KOPT-K1 (cell line): ENCODE results near the gene TNC.

ENCODE experiments used
- H3K27ac ChIP-seq: fragments of 200-600 bp; sonication (generic); 2 replicates; pipeline ENCODE4 v1.5.1; 2016; ENCODE audit warnings: antibody characterized with exemption, mild to moderate bottlenecking, low read depth, low read length; ENCODE audit not compliant: poor library complexity, severe bottlenecking
- H3K36me3 ChIP-seq: fragments of 200-600 bp; sonication (generic); 2 replicates; pipeline ENCODE4 v1.5.1; 2017; ENCODE audit warnings: antibody characterized with exemption, mild to moderate bottlenecking, low read length, moderate library complexity; ENCODE audit not compliant: insufficient read depth
- H3K9me3 ChIP-seq: fragments of 200-600 bp; sonication (generic); 2 replicates; pipeline ENCODE4 v1.5.1; 2017; ENCODE audit warnings: antibody characterized with exemption, low read length, mild to moderate bottlenecking; ENCODE audit not compliant: insufficient read depth, poor library complexity, severe bottlenecking

The TNC gene

DNA sequence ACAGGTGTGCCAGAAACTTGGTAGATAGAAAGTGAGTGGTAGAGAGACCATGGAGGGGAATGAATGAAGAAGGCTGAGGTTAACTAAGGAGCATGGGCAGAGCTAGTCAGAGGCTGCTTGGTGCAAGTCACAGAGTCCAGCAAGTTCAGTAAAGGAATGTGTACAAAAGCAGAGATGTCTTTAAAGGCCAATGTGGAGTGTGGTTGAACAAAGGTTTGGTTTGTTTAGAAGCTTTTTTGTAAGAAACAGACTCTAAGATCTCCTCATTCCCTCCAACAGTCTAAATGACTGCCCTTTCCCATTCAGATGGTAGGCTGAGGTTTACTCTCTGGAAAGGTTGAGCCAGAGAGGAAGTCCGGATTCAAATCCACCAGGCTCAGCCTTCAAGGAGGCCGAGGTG lies 84.2 kb downstream of the TNC start:
- Histone ChIP-seq H3K27ac (no peak overlapping the region), H3K36me3 (no peaks in the 10 kb centered on the region), H3K9me3 (no peaks in the 10 kb centered on the region)

DNA sequence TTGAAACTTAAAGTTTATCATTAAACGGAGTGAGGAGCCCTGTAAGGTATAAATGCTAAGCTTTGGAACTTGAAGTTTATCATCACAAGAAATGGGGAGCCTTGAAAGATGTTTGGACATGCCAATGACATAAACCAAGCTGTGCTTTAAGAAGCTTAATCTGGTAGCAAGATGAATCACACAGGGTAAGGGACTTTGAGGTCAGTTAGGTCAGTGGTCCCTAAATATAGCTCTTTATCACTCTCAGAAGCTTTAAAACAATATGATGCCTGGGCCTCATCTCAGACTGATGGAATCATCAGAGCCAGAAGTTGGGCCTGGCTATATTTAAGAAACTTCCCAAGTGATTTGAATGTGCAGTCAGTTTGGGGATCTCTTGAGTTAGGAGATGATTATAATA lies 85.7 kb downstream of the TNC start:
- H3K9me3 ChIP-seq: no peaks in the 10 kb centered on the region
- no peak overlapping the region for H3K27ac ChIP-seq
- no peaks in the 10 kb centered on the region for H3K36me3 ChIP-seq

DNA sequence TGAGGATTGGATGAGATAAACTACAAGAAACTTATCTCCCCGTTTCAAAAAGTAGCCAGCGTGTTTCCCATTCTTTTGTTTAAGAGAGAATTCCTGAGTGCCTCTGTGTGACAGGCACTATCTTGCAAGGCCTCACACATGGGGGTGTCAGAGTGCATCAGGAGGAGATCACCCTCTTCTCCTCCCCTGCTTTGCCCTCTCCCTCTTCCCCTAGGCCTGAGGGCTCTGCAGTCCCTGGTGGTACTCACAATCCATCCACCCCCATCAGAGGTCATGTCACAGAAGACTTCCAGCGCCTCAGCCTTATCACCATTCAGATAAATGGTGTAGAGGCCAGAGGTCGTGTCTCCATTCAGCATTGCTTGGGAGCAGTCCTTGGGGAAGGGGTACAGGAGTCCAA lies 88.0 kb downstream of the TNC start:
- Histone ChIP-seq H3K9me3 (no peaks in the 10 kb centered on the region), H3K36me3 (no peaks in the 10 kb centered on the region), H3K27ac (no peak overlapping the region)

DNA sequence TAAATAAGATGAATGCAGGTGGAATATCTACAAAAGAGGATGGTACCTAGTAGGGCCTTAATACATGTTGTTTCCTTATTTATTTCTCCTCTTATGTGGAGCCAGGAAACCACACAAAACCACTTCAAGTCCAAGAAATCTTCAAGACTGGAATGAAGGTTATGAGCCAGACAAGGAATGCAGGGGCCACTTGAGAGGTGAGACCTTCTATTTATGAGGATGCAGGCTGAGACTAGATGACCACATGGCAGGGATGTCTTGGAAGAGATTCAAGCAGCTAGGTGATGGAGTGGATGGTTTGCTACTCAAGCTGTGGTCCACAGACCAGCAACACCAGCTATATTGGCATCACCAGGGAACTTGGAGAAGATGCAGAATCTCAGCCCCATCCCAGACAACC lies 92.2 kb downstream of the TNC start:
- H3K36me3 ChIP-seq: no peaks in the 10 kb centered on the region
- H3K27ac ChIP-seq: no peak overlapping the region
- no peaks in the 10 kb centered on the region for H3K9me3 ChIP-seq

DNA sequence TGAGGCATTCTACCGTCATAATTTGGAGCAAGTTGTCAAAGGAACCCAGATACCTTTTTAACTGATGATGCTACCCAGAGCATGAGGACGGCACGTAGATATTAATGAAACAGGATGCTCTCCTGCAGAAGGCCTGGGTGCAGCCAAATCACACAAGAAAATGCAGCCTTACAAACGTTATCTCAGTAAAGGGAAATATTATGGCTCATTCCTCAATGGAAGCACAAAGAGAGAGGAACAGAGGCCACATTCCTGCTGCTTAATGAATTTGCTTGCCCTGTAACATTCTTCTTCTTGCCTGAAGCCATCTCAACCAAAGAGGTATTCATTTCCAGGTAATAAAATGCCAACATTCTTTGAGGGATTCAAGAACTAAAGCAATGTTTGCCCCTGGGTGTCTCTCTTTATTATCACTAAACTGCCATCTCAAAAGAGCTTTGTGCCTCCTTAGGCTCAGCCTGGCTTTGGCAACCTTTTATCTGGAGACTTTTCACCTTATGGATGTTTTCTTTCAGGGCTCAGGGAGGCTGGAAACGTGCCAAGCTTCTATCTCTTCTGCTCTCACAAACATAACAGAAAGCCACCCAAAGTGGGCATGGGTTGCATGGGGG lies 92.9 kb downstream of the TNC start:
- Histone ChIP-seq H3K9me3 (no peaks in the 10 kb centered on the region), H3K36me3 (no peaks in the 10 kb centered on the region), H3K27ac (no peak overlapping the region)

DNA sequence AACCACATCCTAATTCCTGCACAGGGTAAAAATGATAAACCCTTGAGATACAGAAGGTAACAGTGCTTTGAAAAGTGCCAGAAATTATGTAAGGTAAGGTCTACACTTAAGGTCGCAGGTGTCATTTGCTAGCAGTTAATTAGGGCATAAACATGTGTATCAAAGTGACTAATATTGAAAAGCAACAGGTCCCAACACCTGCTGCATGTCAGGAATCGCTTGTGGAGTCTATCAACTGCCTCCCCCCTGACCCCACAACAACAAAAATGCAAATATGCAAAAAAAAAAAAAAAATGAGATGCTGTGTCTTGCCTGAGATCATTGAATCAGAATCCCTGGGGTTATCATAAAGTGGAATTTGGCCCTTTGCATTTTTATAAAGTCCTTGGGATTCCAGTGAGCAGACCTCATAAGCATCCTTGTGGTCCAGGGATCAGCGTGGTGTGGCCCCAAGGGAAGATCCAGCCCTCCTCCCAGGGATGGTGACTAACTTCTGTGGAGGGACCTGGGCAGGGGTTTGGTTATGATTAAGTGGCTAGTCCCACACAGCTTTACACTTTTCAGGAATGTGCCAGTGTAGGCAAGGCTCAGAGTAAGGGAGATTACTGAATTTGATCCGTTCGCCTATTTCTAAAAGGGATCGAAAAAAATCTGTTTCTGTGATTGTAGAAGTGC lies 95.1 kb downstream of the TNC start:
- H3K27ac ChIP-seq: no peak overlapping the region
- no peaks in the 10 kb centered on the region for H3K9me3 ChIP-seq
- no peaks in the 10 kb centered on the region for H3K36me3 ChIP-seq

DNA sequence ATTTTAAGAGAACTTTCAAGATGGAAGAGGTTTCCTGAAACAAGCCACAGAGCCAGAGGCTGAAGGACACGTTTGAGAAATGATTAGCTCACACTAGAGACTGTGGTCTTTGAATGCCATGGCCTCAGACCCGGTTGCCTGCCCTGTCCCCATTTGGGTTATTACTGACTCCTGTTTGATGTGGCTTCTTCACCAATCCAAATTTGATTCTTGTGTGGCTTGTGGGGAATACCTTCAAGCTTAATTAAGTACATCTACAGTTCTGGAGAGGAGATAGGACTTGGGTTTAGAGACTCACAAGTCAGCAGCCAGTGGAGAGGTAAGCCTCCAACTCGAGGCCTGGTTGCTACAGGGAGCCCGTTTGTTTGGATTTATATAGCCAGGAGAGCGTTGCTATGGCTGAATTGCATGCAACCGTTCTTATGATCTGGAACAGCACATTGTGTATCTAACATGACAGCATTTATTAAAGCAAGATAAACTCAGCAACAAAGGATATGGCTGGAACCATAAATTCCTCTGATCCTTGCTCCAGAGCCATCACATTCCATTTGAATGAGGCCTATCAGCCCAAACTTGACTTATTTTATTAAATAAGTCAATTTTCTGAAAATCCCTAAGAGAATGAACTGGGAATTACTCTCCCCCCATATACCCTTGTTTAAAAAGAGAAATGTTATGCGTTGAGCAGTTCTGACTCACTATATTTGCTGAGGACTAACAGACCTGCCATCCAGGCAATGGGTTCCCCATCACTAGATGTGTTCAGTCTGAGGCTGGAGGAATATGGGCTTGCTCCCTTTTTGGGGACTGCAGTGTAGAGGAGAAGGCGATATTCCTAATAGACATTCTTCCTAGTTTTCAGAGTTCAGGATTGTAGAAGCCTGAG lies 99.2 kb downstream of the TNC start:
- Histone ChIP-seq H3K27ac (no peak overlapping the region), H3K9me3 (no peaks in the 10 kb centered on the region), H3K36me3 (no peaks in the 10 kb centered on the region)

DNA sequence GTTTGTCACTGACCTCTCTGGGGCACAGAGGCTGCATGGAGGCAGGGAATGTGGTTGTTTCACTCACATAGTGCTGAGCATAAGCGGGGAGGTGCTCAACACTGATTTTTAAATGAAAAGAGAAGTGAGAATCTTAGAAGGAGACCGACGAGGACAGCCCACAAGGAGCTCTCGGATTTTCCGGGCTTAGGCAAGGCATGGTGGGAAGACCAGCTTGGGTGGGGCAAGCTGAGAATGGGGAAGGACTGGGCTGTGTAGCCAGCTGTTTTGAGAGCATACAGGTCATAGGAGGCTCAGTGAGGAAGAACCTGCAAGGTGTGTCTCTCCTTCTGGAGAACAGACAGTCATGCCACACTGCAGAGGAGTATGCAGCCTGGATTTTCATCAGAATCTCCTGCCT lies 101.6 kb downstream of the TNC start:
- no peak overlapping the region for H3K27ac ChIP-seq
- no peaks in the 10 kb centered on the region for H3K36me3 ChIP-seq
- H3K9me3 ChIP-seq: no peaks in the 10 kb centered on the region

DNA sequence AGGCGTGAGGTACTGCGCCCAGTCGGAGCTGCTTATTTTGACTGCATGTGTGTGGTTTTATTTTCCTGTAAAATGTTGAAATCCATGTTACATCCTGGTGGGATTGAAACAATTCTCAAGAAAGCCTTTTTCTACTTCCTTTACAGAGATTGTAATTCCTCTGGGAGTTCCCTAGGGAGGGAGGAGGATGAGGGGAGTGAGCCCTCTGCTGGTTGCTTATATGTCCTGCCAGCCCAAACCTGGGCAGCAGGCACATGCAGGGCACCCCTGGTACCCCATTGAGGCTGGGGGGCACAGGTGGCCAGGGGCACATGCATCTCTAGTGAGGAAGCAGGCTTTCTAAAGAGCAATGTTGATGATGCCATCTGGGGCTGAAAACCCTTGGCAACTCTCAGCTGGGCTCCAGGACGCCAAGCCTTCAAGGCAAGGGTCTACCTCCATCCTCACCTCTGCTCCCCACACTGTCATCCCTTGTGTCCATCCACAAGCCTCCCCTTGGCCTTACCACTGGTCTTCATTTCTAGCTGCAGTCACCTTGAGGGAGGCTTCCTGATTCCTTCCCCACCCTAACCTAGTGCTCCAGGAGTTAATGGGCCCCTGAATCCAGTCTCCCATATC lies 102.8 kb downstream of the TNC start:
- Histone ChIP-seq H3K36me3 (no peaks in the 10 kb centered on the region), H3K27ac (no peak overlapping the region), H3K9me3 (no peaks in the 10 kb centered on the region)

DNA sequence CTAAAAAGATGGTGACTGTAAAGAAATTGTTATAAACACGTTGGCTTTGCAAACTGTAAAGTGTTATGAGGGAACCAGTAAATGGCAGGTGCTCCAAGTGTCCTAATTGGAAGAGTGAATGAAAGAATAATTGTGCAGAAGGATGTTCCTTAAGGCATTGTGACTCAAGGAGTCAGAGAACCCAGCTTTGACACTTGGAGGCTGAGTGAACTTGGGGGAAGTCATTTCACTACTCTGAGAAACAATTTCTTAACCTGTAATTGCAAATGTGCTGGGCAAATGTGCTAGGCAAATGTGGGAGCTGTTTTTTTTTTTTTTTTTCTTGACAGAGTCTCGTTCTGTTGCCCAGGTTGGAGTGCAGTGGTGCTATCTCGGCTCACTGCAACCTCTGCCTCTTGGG lies 103.5 kb downstream of the TNC start:
- Histone ChIP-seq H3K36me3 (no peaks in the 10 kb centered on the region), H3K27ac (no peak overlapping the region), H3K9me3 (no peaks in the 10 kb centered on the region)

DNA sequence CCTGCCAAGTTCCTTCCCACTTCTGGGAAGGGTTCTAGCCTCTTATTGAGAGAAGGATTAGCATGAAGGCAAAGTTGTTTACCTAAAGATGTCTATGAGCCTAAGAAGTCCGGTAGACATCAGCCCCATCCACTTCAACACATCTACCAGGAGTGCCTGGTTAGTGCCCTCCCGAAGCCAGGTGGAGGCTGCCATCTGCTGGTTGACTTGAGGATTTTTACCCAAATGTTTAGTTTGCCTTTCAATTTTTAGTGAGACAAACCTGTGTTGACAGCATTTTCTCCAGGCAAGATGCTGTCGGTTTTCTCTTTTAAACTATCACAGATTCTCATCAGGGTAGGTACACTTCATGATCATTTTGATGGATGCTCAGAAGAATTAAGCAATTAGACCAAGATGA lies 104.0 kb downstream of the TNC start:
- no peaks in the 10 kb centered on the region for H3K36me3 ChIP-seq
- no peak overlapping the region for H3K27ac ChIP-seq
- H3K9me3 ChIP-seq: no peaks in the 10 kb centered on the region

DNA sequence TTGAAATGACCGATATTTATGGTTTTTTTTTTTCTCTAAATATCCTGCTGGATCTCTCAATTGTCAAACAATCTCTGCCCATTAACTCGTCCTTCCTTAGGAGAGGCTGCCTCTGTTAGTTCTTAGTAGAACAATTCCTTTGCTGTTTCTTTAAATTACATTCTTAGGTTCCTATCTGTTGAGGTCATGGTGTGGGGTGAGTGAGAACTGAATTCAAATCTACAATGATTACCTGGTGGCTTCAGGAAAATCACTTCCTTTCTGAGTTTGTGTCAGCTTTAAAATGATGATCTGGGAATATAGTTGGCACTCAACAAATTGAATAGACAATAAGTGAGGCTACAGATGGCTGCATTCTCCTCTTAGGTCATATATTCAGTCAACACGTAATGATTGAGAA lies 105.5 kb downstream of the TNC start:
- H3K36me3 ChIP-seq: no peaks in the 10 kb centered on the region
- H3K9me3 ChIP-seq: no peaks in the 10 kb centered on the region
- H3K27ac ChIP-seq: no peak overlapping the region

DNA sequence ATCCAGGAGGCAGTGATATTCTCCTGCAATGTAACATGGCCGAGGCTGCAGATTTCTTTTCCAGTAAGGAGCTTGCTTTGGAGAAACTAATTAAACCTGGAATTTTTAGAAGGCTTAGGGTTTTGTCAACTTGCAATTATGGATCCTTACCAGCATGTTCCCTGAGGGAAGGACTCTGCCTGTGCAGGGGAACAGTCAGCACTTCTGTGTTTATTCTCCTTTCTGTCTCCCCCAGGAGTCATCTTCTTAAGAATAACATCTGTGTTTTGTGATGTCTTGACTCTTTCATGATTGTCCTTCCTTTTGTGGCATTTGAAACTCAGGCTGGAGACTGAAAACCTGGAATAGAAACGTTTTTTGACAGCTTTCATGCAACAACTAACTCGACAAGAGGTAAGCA lies 107.1 kb downstream of the TNC start:
- Histone ChIP-seq H3K9me3 (no peaks in the 10 kb centered on the region), H3K36me3 (no peaks in the 10 kb centered on the region), H3K27ac (no peak overlapping the region)

DNA sequence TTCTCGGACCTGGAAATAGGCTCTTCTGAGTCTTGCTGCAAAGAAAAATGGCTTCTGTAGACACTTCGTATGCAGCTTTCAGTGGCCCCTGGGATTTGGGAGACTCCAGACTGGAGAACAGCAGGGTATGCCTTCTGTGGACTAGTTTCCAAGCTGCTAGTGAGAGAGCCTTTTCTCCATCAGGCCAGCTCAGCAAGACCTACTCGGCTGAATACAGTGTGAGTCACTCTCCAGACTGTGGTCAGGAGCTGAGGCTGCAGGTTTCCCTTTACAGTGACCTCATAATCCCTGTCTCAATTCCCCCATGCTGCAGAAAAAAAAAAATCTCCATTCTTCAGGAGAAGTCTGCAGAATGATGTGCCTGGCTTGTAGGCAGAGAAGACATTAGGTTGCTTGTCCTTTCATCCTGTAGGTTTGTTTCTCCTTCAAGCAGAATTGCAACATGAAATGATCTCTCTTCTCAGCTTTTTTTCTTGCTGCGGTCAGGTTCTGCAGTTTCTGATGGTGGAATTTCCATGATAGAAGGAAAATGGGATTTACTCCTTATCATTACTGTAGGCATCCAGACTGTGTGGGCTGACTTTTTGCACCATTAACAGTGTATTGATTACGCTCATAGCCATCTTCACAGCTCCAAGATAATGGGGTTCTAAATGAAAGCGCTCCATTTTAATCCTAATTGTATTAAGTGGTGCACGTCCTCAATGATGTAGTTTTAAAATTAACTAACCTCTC lies 109.3 kb downstream of the TNC start:
- H3K9me3 ChIP-seq: no peaks in the 10 kb centered on the region
- no peak overlapping the region for H3K27ac ChIP-seq
- H3K36me3 ChIP-seq: no peaks in the 10 kb centered on the region

DNA sequence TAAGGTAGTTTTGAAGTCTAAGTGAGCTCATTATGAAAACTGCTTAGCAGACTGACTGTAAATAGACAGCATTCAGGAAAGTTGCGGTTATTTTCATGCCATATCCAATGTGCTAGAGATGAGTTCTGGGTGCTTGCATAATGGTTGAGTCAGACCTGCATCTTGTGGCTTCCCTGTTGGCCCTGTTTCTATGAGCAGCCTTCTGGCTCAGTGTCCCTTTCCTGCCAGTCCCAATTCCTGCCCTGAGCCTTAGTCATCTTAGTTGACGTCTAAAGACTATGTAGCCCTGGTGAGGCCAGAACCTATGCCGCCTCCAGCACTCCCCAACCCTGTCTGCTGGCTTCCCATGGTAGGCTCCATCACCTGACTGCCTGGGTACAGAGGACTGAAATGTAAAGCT lies 111.3 kb downstream of the TNC start:
- H3K9me3 ChIP-seq: no peaks in the 10 kb centered on the region
- H3K36me3 ChIP-seq: no peaks in the 10 kb centered on the region
- no peak overlapping the region for H3K27ac ChIP-seq
